CD4-positive, CD25-positive, alpha-beta regulatory T cell (primary cell): ENCODE results near the gene C1QL1. TPM values are rescaled to one million over a fixed set of nuclear protein-coding genes. Genes with fewer than 3 reads are reported as not detected.

Experiments
- ATAC-seq, 2 donors: fragments of 150-1000 bp; cut with Tn5 transposase; one replicate each; pipeline ENCODE4 v1.10.0; 2021; ENCODE audit warnings: low read depth in 2 of 2, moderate number of reproducible peaks in 2 of 2, moderate library complexity in 1 of 2
- DNase-seq, 3 donors: peaks; one replicate each; pipeline versions ENCODE4 v3.0.0 to v3.0.0-alpha.2; 2012 to 2022; ENCODE audit warnings: mixed read lengths in 1 of 3
- H3K27ac ChIP-seq: one replicate; pipeline ENCODE4 v1.7.0; 2013; ENCODE audit warnings: mild to moderate bottlenecking, low read length; ENCODE audit not compliant: insufficient read depth, poor library complexity, severe bottlenecking
- H3K27me3 ChIP-seq: one replicate; pipeline ENCODE4 v1.7.0; 2013; ENCODE audit warnings: low read length; ENCODE audit not compliant: control insufficient read depth, insufficient read depth
- H3K36me3 ChIP-seq: one replicate; pipeline ENCODE4 v1.7.0; 2013; ENCODE audit warnings: mild to moderate bottlenecking, low read length, moderate library complexity; ENCODE audit not compliant: control insufficient read depth, insufficient read depth
- H3K4me1 ChIP-seq: 2 replicates; pipeline ENCODE4 v1.7.0; 2013; ENCODE audit warnings: mild to moderate bottlenecking, low read length; ENCODE audit not compliant: insufficient read depth, control insufficient read depth, poor library complexity, severe bottlenecking
- H3K4me3 ChIP-seq: one replicate; pipeline ENCODE4 v1.7.0; 2013; ENCODE audit warnings: low read depth, mild to moderate bottlenecking, low read length, moderate library complexity
- H3K9me3 ChIP-seq, 2 experiments: 1 replicate in 1 of 2; 2 replicates in 1 of 2; pipeline ENCODE4 v1.7.0; 2013; ENCODE audit warnings: low read length in 2 of 2, mild to moderate bottlenecking in 1 of 2, moderate library complexity in 1 of 2; ENCODE audit not compliant: control insufficient read depth in 2 of 2
- H3K27ac Mint-ChIP-seq, 3 donors: one replicate each; pipeline ENCODE4 v1.8.0; 2020 to 2022; ENCODE audit warnings: mild to moderate bottlenecking in 3 of 3, mixed read lengths in 3 of 3, moderate library complexity in 2 of 3
- H3K27me3 Mint-ChIP-seq: one replicate; pipeline ENCODE4 v1.8.0; 2022; ENCODE audit warnings: mild to moderate bottlenecking, mixed read lengths
- H3K36me3 Mint-ChIP-seq: one replicate; pipeline ENCODE4 v1.8.0; 2020; ENCODE audit warnings: mixed read lengths
- H3K4me1 Mint-ChIP-seq, 4 donors: one replicate each; pipeline ENCODE4 v1.8.0; 2020 to 2022; ENCODE audit warnings: mixed read lengths in 4 of 4, mild to moderate bottlenecking in 1 of 4
- H3K4me3 Mint-ChIP-seq, 4 donors: one replicate each; pipeline ENCODE4 v1.8.0; 2020 to 2022; ENCODE audit warnings: mild to moderate bottlenecking in 4 of 4, mixed read lengths in 4 of 4, moderate library complexity in 3 of 4
- H3K9me3 Mint-ChIP-seq, 7 donors: one replicate each; pipeline ENCODE4 v1.8.0; 2020 to 2022; ENCODE audit warnings: mixed read lengths in 7 of 7, mild to moderate bottlenecking in 3 of 7, moderate library complexity in 2 of 7
- polyA plus RNA-seq, 4 donors: library from polyadenylated mRNA; unstranded; fragments of 300-500 nt; fragmentation: Illumina TruSeq; gene quantifications; one replicate each; pipeline ENCODE4 v1.2.3, GENCODE V29; 2021
- total RNA-seq: library from RNA; stranded (reverse); gene quantifications from one replicate; pipeline ENCODE4 v1.2.3, GENCODE V29; 2022

The C1QL1 gene
- total and polyA plus RNA-seq, 5 donors from 2014 or later = not detected

DNA sequence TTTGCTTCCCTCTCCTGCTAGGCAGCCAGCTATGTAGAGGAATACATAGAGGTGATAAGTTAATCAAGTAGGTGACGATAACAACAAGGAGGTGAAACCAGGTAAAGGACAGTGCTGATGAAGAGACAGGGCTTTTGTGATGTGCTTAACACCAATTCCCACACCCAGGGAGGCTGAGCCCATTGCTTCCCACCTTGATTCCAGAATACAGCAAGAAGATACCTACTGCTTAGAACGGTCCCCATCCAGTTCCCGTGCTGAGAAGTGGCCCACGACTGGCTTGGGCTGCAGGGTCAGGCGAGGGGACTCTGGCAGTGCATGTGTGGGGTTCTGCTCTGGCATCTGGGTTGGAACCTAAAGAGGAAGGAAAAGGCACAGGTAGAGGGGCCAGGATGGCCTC, 36.7 kb downstream of the C1QL1 start:
- Histone ChIP-seq H3K36me3 (no peaks in the 10 kb centered on the region), H3K27me3 (no peaks in the 10 kb centered on the region), H3K4me3 (no peak overlapping the region), H3K9me3 (no peaks in the 10 kb centered on the region), H3K27ac (no peak overlapping the region), H3K4me1 (no peaks in the 10 kb centered on the region)
- no peaks in the 10 kb centered on the region for H3K27me3 Mint-ChIP-seq
- peaks cover 0 to 4% (median 0%) of the 10 kb centered on the region in 4 donors for H3K4me1 Mint-ChIP-seq
- no peak overlapping the region for H3K4me3 Mint-ChIP-seq
- H3K9me3 Mint-ChIP-seq = no peaks in the 10 kb centered on the region
- no peaks in the 10 kb centered on the region for H3K36me3 Mint-ChIP-seq
- DNase-seq = no peak
- H3K27ac Mint-ChIP-seq = no peak overlapping the region
- no peak for ATAC-seq

GRCh38 chr17:44930667-44931066, 37.4 kb downstream of the C1QL1 start:
- H3K4me3 Mint-ChIP-seq = no peak overlapping the region
- no peak for DNase-seq
- no peaks in the 10 kb centered on the region for H3K27me3 ChIP-seq
- no peaks in the 10 kb centered on the region for H3K36me3 ChIP-seq
- H3K4me1 ChIP-seq = no peaks in the 10 kb centered on the region
- H3K9me3 ChIP-seq = no peaks in the 10 kb centered on the region
- no peaks in the 10 kb centered on the region for H3K36me3 Mint-ChIP-seq
- H3K4me1 Mint-ChIP-seq = peaks cover 0 to 4% (median 0%) of the 10 kb centered on the region in 4 donors
- no peak for ATAC-seq
- H3K9me3 Mint-ChIP-seq = no peaks in the 10 kb centered on the region
- H3K4me3 ChIP-seq = no peak overlapping the region
- no peaks in the 10 kb centered on the region for H3K27me3 Mint-ChIP-seq
- no peak overlapping the region for H3K27ac ChIP-seq
- H3K27ac Mint-ChIP-seq = no peak overlapping the region

- Mint-ChIP-seq H3K27ac (no peak overlapping the region), H3K36me3 (no peaks in the 10 kb centered on the region), H3K4me3 (no peak overlapping the region), H3K4me1 (peaks cover 0 to 4% (median 0%) of the 10 kb centered on the region in 4 donors), H3K9me3 (no peaks in the 10 kb centered on the region), H3K27me3 (no peaks in the 10 kb centered on the region)
- DNase-seq (no peak), ATAC-seq (no peak)
- no peaks in the 10 kb centered on the region for H3K36me3 ChIP-seq
- H3K4me1 ChIP-seq = no peaks in the 10 kb centered on the region
- H3K9me3 ChIP-seq = no peaks in the 10 kb centered on the region
- H3K4me3 ChIP-seq = no peak overlapping the region
- H3K27ac ChIP-seq = no peak overlapping the region
- no peaks in the 10 kb centered on the region for H3K27me3 ChIP-seq
Observed at GRCh38 chr17:44928950-44929720, 39.0 kb downstream of the C1QL1 start.

DNA sequence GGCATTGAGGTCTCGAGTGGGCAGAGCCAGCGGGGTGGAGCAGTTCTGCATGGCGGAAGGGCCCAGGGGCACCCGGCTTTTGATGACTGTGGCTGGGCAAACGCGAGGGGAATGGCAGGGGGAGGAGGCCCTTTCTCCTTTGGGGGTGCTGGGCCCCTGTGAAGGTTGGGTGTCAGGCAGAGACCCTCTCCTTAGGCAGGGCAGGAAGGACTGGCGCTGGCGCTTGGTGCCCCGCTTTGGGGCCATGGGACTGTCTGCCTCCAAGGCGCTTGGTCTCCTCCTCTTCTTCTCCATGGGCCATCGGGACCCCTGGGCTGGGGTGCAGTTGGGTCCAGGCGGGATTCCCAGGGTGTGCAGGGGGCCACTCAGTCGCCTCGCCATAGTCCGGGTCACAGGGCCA, 40.0 kb downstream of the C1QL1 start:
- Mint-ChIP-seq H3K4me1 (peaks cover 0 to 4% (median 0%) of the 10 kb centered on the region in 4 donors), H3K27ac (peak overlapping the region in 1 of 3 donors; percentile 88), H3K9me3 (no peaks in the 10 kb centered on the region), H3K4me3 (no peak overlapping the region), H3K36me3 (no peaks in the 10 kb centered on the region), H3K27me3 (no peaks in the 10 kb centered on the region)
- Histone ChIP-seq H3K27me3 (no peaks in the 10 kb centered on the region), H3K9me3 (no peaks in the 10 kb centered on the region), H3K4me1 (no peaks in the 10 kb centered on the region), H3K36me3 (no peaks in the 10 kb centered on the region), H3K27ac (no peak overlapping the region), H3K4me3 (no peak overlapping the region)
- ATAC-seq (no peak), DNase-seq (no peak)

- no peak overlapping the region for H3K4me3 Mint-ChIP-seq
- peaks cover 0 to 4% (median 0%) of the 10 kb centered on the region in 4 donors for H3K4me1 Mint-ChIP-seq
- no peaks in the 10 kb centered on the region for H3K9me3 ChIP-seq
- no peaks in the 10 kb centered on the region for H3K27me3 ChIP-seq
- peak overlapping the region in 2 of 3 donors; percentile 46 to 88 for H3K27ac Mint-ChIP-seq
- H3K4me3 ChIP-seq = no peak overlapping the region
- H3K4me1 ChIP-seq = no peaks in the 10 kb centered on the region
- H3K27me3 Mint-ChIP-seq = no peaks in the 10 kb centered on the region
- H3K27ac ChIP-seq = no peak overlapping the region
- ATAC-seq (no peak), DNase-seq (no peak)
- no peaks in the 10 kb centered on the region for H3K36me3 Mint-ChIP-seq
- no peaks in the 10 kb centered on the region for H3K36me3 ChIP-seq
- H3K9me3 Mint-ChIP-seq = no peaks in the 10 kb centered on the region
Observed at GRCh38 chr17:44927696-44928095, 40.4 kb downstream of the C1QL1 start.

DNA sequence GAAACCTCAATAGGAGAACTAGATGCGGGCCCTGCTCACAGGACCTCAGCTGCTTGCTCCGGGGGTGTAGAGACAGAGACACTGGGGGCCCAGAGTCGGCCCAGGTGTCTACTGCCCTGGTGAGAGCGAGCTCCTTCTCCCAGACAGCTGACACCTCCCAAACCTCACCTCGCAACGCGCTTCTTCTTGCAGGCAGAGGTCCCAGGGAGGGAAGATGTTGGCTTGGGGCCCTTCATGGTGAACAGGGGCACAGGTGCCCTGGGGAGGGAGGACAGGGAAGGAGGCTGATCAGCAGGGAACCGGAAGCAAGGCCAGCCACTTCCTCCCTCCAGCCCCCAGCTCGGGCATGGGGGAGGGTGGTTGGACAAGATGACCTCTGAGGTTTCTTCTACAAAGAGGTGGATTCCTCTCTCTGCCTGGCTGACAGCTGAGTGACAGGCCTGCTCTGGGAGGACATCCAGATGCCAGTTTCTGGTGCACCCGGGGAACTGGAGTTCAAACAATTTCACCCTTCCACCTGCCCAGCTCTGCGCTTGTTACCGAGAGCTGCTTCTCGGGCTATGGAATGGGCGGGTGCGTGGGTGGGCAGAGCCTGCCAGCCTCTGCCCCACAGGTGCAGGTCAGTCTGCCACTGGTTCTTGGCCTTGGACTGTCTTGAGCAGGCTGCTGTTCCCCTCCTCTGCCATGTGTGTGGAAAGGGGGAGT, 41.1 kb downstream of the C1QL1 start:
- DNase-seq (no peak), ATAC-seq (no peak)
- H3K4me3 ChIP-seq = no peak overlapping the region
- H3K4me1 ChIP-seq = no peaks in the 10 kb centered on the region
- no peaks in the 10 kb centered on the region for H3K36me3 ChIP-seq
- H3K27me3 ChIP-seq = no peaks in the 10 kb centered on the region
- H3K27me3 Mint-ChIP-seq = peaks cover under 1% of the 10 kb centered on the region
- no peaks in the 10 kb centered on the region for H3K9me3 ChIP-seq
- H3K4me1 Mint-ChIP-seq = peaks cover 0 to 4% (median 0%) of the 10 kb centered on the region in 4 donors
- no peaks in the 10 kb centered on the region for H3K9me3 Mint-ChIP-seq
- no peaks in the 10 kb centered on the region for H3K36me3 Mint-ChIP-seq
- no peak overlapping the region for H3K4me3 Mint-ChIP-seq
- H3K27ac Mint-ChIP-seq = no peak overlapping the region
- no peak overlapping the region for H3K27ac ChIP-seq

DNA sequence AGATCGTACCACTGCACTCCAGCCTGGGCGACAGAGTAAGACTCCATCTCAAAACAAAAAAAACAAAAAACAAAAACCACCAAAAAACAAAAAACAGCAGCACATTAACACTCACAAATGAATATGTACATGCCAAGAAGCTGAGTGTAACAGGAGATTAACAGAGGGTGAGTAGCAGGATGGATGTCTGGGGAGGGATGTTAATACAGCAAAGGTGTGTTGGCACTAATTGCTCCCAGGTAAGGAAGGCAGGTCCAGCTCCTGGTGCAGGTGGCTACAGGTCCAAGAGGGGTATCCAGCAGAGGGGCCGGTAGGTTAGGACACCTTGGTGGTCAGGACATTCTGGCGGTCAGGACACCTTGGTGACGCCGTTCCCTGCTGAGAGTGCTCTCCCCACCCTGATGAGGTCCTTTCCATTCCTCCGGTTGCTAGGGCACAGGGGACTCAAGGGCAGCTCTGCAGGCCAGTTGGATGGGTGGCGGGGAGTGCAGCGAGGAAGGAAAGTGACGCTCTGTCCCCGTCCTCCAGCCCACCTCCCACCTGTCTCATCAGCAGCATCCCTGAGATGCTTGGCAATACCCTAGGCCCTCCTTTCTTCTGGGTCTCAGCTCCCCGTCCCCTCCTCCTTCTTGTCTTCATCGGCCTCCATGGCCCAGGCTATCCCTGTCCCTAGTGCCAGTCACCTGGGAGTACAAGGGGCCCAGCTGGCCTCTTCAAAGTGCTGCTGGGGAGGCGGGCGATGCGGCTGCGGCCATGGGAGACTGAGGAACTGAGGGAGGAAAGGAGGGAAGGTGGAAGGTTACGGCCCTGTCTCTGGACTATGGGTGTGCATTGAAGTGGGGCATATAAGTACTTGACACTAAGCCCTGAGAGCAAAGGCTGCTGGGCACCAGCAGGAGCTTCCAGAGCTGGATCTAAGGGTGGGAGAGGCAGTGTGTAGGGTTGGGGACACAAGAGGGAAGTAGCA, 42.1 kb downstream of the C1QL1 start:
- Mint-ChIP-seq H3K9me3 (no peaks in the 10 kb centered on the region), H3K4me3 (no peak overlapping the region), H3K27ac (peak overlapping the region in 1 of 3 donors; percentile 31), H3K36me3 (no peaks in the 10 kb centered on the region), H3K27me3 (peaks cover 4% of the 10 kb centered on the region), H3K4me1 (peaks cover 0 to 3% (median 0%) of the 10 kb centered on the region in 4 donors)
- Histone ChIP-seq H3K27ac (no peak overlapping the region), H3K4me1 (no peaks in the 10 kb centered on the region), H3K27me3 (no peaks in the 10 kb centered on the region), H3K9me3 (no peaks in the 10 kb centered on the region), H3K4me3 (no peak overlapping the region), H3K36me3 (no peaks in the 10 kb centered on the region)
- no peak for DNase-seq
- no peak for ATAC-seq
